Posterior cingulate gyrus (tissue), 11 donors: Measurements from ENCODE around the gene CPN1.
"Not testable (repeated sequence)": the region's sequence is repeated elsewhere in the genome, so short reads cannot be mapped to it uniquely, and the experiment has no call there.

Source experiments
- DNase-seq, 10 donors: peaks; one replicate each; pipeline versions ENCODE4 v3.0.0 to v3.0.0-alpha.2; 2020 to 2021; ENCODE audit warnings: mixed read lengths in 3 of 10
- intact Hi-C: fragments of 100-400 bp; cut with DNase I; formaldehyde crosslinking; loops from one replicate; pipeline ENCODE4 v1.15.1; 2023

Gene CPN1

DNA sequence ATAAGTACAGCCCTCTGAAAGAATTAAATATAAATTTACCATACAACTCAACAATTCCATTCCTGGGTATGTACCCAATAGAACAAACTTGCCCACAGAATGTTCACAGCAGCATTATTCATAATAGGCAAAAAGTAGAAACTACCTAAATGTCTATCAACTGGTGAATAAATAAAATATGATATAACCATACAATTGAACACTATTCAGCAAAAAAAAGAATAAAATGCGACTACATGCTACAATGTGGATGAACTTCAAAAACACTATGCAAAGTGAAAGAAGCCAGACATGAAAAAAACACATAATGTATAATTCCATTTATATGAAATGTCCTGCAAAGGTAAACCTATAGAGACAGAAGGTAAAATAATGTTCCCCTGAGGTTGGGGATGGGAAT, 2.0 kb upstream of the CPN1 start:
- no peak for DNase-seq
- intact Hi-C loops: no loop called here

DNA sequence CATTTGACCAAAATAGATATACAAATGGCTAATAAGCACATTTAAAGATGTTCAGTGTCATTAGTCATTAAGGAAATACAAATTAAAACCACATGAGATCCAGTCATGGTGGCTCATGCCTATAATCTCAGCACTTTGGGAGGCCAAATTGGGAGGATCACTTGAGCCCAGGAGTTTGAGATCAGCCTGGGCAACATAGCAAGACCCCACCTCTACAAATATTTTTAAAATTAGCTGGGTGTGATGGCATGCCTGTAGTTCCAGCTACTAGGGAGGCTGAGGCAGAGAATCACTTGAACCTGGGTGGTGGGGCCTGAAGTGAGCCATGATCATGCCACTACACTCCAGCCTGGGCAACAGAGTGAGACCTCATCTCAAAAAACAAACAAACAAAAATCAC, 607 bp upstream of the CPN1 start:
- intact Hi-C loops, DNase-seq: not testable (repeated sequence)

DNA sequence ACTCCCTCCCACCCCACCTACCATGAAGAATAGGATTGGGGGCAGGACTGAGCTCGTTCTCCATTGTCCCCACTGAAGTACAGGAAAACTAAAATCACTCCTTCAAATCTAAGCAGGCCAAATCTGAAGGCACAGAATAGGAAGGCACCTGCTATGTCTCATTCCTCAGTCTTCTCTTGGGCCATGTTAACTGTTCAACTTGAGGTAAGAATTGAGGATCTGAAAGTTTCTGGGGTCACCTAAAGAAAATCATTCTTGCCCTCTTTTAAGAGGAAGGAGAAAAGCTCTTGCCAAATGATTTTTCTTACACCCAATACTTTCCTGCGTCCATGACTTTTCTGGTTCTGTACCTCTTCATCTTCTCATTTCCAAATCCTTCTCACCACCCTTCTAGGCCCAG, 4.9 kb downstream of the CPN1 start:
- no peak for DNase-seq
- intact Hi-C loops: no loop called here

DNA sequence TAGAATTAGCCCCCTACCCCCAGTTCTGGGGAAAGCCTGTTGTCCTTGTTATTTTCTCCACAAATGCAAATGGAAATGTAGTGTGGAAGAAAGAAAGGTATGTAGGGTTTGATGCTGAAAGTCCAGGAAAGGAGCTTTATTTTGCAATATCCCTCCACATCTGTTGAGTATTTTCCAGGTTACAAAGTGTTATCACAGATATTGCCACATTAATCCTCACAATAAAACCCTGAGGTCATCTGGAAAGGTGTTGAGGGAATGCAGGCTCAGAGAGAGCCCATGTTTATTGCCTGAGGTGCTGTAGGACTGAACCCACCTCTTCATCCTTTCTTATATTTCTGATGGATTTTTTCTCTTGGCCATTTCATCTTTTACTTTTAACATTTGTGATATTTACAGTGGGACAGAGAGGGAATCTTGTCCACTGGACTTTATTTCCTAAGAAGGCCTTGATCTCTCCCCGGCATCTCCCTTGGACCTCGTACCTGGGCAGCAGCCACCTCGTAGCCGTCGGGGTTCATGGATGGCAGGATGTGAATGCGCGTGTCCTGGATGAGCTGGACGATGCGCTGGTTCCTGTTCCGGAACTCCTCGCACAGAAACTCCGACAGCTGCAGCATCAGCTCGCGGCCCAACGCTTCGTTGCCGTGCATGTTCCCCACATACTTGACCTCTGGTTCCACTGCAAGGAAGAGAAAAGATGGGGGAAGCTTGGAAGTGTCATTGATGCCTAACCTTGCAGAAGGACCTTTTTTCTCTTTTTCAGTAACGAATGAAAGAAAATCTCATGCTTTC, 6.0 kb downstream of the CPN1 start:
- no peak for DNase-seq
- intact Hi-C loops: no loop called here

DNA sequence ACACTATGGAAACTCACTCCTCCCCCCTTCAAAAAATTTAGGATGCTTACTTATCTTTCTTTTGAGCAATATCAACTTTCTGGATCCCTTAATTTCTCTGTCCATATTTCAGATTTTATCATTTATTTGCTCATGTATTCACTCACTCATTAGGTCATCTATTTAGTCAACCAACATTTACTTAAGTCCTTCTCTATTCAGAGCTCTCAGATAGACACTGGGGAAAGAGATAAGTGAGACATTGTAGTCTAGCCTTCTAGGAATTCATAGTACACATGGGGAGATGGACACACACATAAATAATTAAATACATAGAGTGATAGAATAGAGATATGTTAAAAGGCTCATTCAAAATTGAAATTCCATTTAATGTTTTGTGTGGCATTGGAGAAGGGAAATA, 9.2 kb downstream of the CPN1 start:
- intact Hi-C loops: no loop called here
- no peak for DNase-seq

DNA sequence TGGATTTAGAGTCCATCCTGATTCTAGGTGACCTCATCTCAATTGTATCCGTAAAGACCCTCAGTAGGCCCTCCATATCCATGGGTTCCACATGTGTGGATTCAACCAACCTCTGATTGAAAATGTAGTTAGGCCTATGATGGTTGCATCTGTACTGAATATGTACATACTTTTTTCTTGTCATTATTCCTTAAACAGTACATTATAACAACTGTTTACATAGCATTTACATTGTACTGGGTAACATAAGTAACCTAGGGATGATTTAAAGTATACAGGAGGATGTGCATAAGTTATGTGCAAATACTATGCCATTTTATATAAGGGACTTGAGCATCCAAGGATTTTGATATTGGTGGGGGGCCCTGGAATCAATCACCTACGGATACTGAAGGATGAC, 10.1 kb downstream of the CPN1 start:
- intact Hi-C loops: no loop called here
- DNase-seq: no peak

DNA sequence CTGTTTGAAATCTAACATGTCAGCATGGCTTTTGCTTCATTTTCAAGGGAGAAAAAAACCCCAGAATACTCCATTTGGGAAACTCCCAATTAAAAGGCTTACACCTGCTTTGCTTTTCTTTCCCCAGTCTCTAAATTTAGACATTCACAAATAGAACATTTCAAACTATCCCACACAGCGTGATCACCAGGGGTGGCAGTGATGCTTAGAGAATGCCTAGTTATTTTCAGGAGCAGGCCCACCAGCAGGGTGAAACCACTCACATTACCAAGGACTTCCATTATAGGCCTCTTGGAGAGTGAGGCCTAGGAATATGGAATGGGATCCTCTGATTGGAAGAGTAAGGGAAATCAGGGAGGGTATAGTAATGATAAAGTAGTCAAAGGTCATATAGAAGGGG, 14.2 kb downstream of the CPN1 start:
- no peak for DNase-seq
- intact Hi-C loops: no loop called here

DNA sequence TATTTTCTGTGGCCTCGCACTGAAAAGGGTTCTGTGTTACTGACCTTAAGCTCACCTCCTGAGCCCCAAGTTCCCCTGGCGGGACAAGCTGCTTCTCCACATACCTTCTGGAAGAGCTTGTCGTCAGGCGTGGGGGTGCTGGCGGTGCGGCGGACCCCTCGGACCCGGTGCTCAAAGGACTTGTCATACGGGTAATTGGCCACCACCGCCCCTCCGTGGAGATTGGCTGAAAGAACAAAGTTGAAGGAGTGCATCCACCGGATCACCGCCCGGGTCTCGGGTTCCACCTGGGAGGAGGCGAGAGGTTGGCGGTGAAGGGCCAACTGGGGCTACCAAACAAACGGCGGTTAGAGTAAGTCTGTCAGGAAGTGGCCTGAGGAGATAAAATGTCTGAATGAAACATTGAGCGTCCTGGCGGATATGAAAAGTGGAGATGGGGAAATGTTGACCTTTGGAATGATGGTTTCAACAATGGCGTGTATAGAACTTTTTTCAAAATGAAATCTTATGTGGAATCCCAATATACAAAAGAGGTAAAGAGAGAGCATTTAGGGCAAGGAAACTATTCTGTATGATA, 16.5 kb downstream of the CPN1 start:
- intact Hi-C loops: no loop called here
- DNase-seq: peak in 2 of 10 donors; percentile 77 to 84

DNA sequence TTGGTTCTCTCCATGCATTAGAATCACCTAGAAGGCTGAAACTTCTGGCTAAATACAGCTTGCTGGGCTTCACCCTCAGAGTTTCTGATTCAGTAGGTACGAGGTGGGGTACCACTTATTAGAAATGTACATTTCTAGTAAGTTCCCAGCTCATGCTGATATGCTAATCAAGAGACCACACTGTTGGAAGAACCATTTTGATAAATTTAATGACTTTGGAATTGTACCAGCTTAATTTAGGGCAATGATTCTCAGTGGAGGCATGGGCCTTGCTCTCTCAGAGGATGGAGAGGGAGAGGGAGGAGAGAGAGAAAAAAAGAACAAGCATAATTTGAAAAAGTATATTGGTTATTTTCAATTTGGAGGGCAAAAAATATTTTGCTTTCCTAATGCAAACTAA, 20.3 kb downstream of the CPN1 start:
- intact Hi-C loops: no loop called here
- no peak for DNase-seq

DNA sequence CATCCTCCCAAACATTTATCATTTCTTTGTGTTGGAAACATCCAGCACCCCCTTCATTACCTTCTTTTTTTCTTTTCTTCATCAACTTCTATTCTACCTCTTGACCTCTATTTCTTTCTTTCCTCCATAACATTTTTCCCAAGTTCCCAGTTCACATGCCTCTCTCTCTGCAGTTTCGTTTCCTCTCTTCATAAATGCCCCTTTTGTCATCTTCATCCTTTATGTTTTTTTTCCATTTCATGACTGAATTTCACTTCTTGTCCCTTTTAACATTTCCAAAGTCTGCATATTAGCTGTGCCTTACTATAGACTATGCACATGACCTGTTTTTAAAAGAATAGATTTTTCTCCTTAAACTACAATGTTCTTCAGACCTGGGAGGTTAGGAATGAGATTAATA, 23.7 kb downstream of the CPN1 start:
- no peak for DNase-seq
- intact Hi-C loops: no loop called here

DNA sequence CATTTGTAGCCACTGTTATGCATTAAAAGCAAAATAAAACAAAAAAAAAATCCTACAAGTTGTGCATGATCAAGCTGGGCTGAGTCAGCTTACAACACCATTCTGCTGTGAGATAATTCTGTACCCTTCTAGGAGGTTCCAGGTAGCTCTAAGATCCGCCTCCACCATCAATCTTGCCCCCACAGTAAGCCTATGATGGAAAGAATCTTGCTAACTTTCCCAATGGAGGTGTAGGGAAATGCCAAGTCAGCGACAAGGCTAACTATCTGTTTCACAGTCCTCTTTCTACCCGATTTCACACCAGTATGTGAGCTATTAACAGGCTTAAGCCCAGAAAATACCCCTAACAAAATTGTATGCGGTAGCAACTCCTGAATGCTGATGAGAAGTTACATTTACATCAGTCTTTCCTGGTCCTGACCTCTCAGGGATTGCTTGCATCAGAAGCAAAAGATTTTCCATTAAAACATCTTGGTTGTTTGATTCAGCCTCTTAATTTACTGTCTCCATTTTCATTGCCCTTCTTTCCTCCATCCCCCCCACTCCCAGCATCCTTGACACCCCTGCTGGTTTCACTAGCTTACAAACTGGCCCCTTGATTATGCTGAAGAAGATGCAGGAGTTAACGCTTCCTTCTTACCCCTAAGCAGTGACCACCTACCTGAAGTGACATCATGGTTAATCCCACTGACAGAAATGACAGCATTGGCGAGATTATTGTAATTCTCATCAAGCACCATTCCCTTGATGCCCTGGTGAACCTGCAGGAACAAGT, 27.8 kb downstream of the CPN1 start:
- intact Hi-C loops: no loop called here
- DNase-seq: no peak

DNA sequence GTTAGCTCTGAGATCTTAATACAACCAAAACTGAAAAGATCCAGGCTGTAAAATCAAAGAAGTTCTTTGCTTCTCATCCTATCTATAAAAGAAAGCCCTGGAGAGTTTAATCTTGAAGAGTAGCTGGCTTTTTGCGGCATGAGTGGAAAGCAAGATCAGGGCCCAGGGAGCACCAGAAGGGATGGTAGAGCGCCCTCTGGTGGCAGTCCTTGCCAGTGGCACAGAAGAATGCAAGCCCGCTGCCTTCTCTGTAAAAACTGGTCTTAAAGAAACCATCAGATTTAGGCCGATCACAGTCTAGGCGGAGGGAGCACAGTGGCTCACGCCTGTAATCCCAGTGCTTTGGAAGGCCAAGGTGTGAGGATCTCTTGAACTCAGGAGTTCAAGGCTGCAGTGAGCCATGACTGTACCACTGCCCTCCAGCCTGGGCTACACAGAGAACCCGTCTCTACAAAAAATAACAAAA, 35.6 kb downstream of the CPN1 start:
- DNase-seq: peak; percentile 55 to 97 (median 88)
- intact Hi-C loops: loop anchor here (1.0 to 5.0 kb wide), 3 partner anchors 74 to 200 kb away; no protein-coding TSS in a partner anchor

DNA sequence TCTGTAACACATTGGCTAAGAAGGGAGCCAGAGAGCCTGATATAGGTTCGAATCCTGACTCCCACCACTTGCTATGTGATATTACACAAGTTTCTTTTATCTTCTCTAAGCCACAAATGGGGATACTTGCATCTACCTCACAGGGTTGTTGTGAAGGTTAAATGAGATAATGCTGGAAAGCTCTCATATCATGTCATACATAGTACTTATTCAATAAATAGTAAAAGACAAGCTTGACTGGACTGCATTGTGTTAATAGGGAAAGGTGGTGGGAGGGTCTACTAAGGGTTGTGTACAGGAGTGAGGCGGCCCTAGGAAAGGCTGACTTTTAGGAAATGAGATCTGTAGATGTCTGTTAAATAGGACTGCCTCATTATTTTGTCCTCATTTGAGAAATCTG, 36.1 kb downstream of the CPN1 start:
- DNase-seq: no peak
- intact Hi-C loops: loop anchor here (5.0 kb wide), 1 partner anchor 73 kb away; no protein-coding TSS in a partner anchor

DNA sequence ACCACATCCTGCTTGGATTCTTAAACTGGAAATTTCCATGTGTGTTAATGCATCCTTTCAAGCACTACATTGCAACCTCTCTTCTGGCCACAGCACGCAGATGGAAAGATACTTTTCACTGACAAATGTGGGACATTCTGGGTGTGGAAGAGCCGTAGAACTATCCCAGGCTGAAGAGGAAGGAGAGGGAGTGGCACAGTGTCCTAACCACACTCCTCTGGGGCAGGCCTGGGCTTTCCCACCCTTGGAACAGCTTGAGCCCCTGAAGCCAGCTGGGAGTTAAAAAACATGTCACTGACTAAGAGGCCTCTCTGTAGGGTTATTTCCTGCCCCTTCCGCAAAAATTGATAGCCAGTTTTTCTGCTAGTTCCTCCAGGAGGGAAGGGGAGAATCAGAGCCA, 37.9 kb downstream of the CPN1 start:
- no peak for DNase-seq

DNA sequence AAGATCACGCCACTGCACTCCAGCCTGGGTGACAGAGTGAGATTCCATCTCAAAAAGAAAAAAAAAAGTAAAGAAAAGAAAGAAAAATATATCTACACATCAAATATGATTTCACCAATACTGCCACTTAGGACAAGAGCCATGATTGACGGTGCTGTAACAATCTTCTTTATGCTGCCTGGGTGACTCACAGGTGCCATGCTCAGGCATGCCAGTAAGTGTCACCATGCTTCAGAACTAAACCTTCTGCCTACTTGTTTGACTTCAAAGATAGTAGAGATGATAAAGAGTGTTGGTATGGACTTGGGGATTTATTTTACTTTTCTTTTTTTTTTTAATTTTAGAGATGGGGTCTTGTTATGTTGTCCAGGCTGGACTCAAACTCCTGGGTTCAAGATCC, 38.3 kb downstream of the CPN1 start:
- intact Hi-C loops: no loop called here
- no peak for DNase-seq

More for the DNA sequence above, 37.9 kb downstream of the CPN1 start:
- intact Hi-C loops: no loop called here

DNA sequence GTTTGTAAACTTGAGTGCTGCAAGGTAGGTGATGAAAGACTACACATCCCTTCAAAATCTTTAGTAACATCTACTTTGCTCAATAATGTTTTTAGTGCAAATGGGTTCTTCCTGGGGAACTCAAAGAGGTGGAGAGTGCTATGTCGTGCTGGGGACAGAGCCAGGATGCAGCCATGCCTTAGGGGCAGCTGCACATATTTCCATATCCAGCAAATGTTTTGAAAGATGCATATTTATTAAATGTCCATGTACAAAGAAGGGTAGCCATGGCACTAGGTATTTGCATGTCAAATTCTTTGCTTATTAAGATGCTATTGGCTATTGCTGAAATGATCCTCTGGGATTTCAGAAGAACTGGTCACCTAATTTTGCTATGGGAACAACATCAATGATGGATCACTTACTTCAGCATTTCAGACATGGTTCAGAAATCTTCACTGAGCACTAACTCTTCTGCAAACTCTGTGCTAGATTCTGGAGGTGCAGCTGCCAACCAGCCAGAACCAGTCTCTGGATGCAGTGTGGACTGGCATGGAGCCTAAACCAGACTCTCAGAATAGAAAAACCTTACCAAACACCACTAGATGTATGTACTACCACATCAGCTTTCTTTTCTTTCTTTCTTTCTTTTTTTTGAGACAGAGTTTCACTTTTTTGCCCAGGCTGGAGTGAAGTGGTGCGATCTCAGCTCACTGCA, 40.2 kb downstream of the CPN1 start:
- intact Hi-C loops: no loop called here
- DNase-seq: no peak

DNA sequence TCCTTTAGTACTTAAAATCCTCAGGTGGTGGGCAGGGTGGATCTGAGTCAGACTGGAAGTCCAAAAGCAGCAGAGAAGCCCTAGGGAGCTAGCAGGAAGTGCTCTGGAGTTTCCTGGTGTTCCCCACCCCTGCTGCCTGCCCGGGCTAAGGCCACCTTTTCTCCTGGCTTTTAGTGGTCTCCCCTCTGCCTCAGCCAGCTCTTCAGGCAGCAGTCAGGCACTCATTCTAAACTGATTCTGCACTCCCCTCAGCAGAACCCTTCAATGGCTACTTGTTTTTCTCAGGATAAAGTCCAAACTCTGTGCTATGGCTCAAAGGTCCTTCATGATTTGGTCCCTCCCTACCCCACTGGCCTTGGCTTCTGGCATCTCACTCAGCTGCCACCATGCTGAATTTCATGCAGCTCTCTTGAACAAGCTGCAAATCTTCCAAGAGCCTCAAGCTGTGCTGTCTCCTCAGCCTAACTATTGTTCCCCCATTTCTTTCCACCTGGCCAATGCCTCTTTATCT, 43.1 kb downstream of the CPN1 start:
- intact Hi-C loops: no loop called here
- DNase-seq: no peak

DNA sequence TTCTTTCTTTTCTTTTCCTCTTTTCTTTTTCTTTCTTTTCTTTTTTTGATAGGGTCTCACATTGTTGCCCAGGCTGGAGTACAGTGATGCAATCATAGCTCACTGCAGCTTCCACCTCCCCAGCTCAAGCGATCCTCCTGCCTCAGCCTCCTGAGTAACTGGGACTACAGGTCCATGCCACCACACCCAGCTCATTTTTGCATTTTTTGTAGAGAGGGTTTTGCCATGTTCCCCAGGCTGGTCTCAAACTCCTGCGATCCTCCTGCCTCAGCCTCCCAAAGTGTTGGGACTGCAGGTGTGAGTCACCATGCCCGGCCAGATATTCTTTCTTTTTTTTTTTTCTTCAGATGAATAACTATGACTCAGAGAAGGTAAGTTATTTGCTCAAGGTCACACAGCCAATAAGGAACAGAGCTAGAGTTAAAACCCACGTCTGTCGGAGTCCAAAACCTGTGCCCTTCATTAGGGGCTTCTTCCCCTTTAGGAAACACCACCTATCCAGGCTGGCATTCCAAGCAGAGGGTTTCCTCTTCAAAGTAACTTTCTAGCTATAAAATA, 43.8 kb downstream of the CPN1 start:
- DNase-seq: no peak

DNA sequence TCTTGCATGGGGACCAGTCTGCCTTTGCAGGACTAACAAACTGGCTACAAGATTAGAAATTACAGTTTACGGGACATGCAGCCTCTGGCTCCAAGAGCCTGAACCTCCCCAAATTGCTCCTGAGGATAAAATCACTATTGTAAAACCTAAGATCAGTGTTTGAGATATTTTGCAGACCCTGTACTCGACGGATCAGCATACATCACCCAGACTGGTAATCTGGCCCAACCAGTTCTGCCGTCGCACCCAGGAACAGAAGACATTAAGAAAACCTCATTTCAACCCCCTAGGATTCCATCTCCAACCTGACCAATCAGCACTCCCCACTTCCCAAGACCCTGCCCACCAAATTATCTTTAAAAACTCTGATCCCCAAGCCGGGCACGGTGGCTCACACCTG, 44.8 kb downstream of the CPN1 start:
- intact Hi-C loops: no loop called here
- DNase-seq: no peak

More for the DNA sequence above, 43.8 kb downstream of the CPN1 start:
- intact Hi-C loops: no loop called here

DNA sequence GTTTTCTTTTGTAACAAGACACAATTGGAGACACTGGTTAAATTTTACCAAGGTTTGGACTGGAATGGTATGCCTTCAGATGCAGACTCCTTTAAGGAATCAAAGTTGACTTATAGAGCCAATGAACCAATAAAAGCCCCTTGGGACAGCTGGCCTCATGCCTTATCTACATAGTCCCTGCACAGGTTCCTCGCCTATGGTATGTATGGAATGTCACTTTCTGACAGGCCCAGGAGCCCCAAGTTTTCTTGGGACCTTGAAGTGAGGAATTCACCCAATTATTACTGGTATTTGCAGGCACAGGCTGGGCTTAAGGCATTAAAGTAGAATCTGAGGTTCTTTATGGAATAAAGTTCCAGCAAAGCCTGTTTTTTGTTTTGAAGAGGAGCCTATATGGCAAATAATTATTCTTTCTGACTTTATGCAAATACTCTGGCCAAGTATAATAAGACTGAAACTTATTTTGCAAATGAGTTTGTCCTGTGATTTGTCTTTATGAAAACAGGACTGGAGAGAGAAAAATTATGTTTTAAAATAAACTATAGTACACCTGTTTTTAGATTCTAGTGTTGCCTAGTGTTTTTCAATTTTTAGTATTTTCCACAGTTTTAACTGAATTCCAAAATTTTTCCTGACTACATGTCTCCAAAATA, 47.8 kb downstream of the CPN1 start:
- no peak for DNase-seq
- intact Hi-C loops: no loop called here
